Activated CD4-positive, alpha-beta T cell treated with anti-CD3 and anti-CD28 coated beads for 36 hours (primary cell): ENCODE data around the gene MCCC1. TPM values are rescaled to one million over a fixed set of nuclear protein-coding genes. Genes with fewer than 3 reads are reported as not detected.
"Not testable (repeated sequence)": the region's sequence is repeated elsewhere in the genome, so short reads cannot be mapped to it uniquely, and the experiment has no call there.

Experiments used
- ATAC-seq: fragments of 200-7000 bp; cut with Tn5 transposase; one replicate; pipeline ENCODE4 v1.10.0; 2021; ENCODE audit warnings: mild to moderate bottlenecking, moderate library complexity
- CTCF ChIA-PET: fragments of 350-600 bp; sonication (Branson Sonifier 250); formaldehyde crosslinking; loops from one replicate; lab custom pipeline; 2021; ENCODE audit warnings: antibody characterized with exemption; lab: Charles Lee
- POLR2A ChIA-PET: fragments of 350-600 bp; sonication (Branson Sonifier 250); formaldehyde crosslinking; loops from one replicate; lab custom pipeline; 2021; ENCODE audit warnings: antibody characterized with exemption, inconsistent platforms; lab: Charles Lee
- DNase-seq: peaks from one replicate; pipeline ENCODE4 v3.0.0-alpha.2; 2020
- H3K27ac Mint-ChIP-seq: one replicate; pipeline ENCODE4 v1.8.0; 2021; ENCODE audit warnings: mixed read lengths
- H3K27me3 Mint-ChIP-seq: one replicate; pipeline ENCODE4 v1.8.0; 2021; ENCODE audit warnings: mixed read lengths
- H3K36me3 Mint-ChIP-seq: one replicate; pipeline ENCODE4 v1.8.0; 2021; ENCODE audit warnings: low read depth, mixed read lengths
- H3K4me1 Mint-ChIP-seq: one replicate; pipeline ENCODE4 v1.8.0; 2021; ENCODE audit warnings: mixed read lengths
- H3K4me3 Mint-ChIP-seq: one replicate; pipeline ENCODE4 v1.8.0; 2021; ENCODE audit warnings: mild to moderate bottlenecking, moderate library complexity, mixed read lengths
- H3K9me3 Mint-ChIP-seq: one replicate; pipeline ENCODE4 v1.8.0; 2021; ENCODE audit warnings: low read depth, mixed read lengths
- intact Hi-C, 2 experiments: fragments of 100-400 bp; cut with DNase I in 1 of 2; cut with micrococcal nuclease in 1 of 2; formaldehyde crosslinking; loops; one replicate each; pipeline versions ENCODE4 v1.14.2 to v1.15.1; 2022 to 2024; cut with DNase I, micrococcal nuclease
- total RNA-seq, 2 experiments: library from RNA; stranded (reverse); gene quantifications; one replicate each; pipeline ENCODE4 v1.2.3, GENCODE V29; 2021

MCCC1 gene
- total RNA-seq, 2 experiments from 2014 or later = 22.0 to 31.1 TPM

- DNase-seq (no peak), ATAC-seq (peak; percentile 49)
- ChIA-PET POLR2A (no interaction called here), CTCF (no interaction called here)
- intact Hi-C loops = no loop called here
- no peak overlapping the region for H3K4me3 Mint-ChIP-seq
- H3K4me1 Mint-ChIP-seq = no peaks in the 10 kb centered on the region
- H3K9me3 Mint-ChIP-seq = no peaks in the 10 kb centered on the region
- H3K36me3 Mint-ChIP-seq = peaks cover 29% of the 10 kb centered on the region
- H3K27ac Mint-ChIP-seq = no peak overlapping the region
- H3K27me3 Mint-ChIP-seq = no peaks in the 10 kb centered on the region
Observed at GRCh38 chr3:183018421-183019192, 80.7 kb downstream of the MCCC1 start.

GRCh38 chr3:183015185-183015584 is 84.1 kb downstream of the MCCC1 start:
- no peaks in the 10 kb centered on the region for H3K4me1 Mint-ChIP-seq
- DNase-seq (no peak), ATAC-seq (no peak)
- no peak overlapping the region for H3K27ac Mint-ChIP-seq
- ChIA-PET CTCF (no interaction called here), POLR2A (no interaction called here)
- no peaks in the 10 kb centered on the region for H3K27me3 Mint-ChIP-seq
- H3K9me3 Mint-ChIP-seq = no peaks in the 10 kb centered on the region
- peaks cover 21% of the 10 kb centered on the region for H3K36me3 Mint-ChIP-seq
- intact Hi-C loops = no loop called here
- H3K4me3 Mint-ChIP-seq = no peak overlapping the region

- intact Hi-C loops = no loop called here
- Mint-ChIP-seq H3K27me3 (no peaks in the 10 kb centered on the region), H3K9me3 (no peaks in the 10 kb centered on the region), H3K36me3 (peaks cover 15% of the 10 kb centered on the region), H3K27ac (no peak overlapping the region), H3K4me1 (no peaks in the 10 kb centered on the region), H3K4me3 (no peak overlapping the region)
- no peak for ATAC-seq
- POLR2A ChIA-PET = no interaction called here
- no peak for DNase-seq
- CTCF ChIA-PET = no interaction called here
Observed at GRCh38 chr3:183013856-183014255, 85.4 kb downstream of the MCCC1 start.

GRCh38 chr3:183013074-183013473 is 86.2 kb downstream of the MCCC1 start:
- no peaks in the 10 kb centered on the region for H3K4me1 Mint-ChIP-seq
- no peak overlapping the region for H3K4me3 Mint-ChIP-seq
- intact Hi-C loops = no loop called here
- no peak for DNase-seq
- no peaks in the 10 kb centered on the region for H3K9me3 Mint-ChIP-seq
- no peak overlapping the region for H3K27ac Mint-ChIP-seq
- no peaks in the 10 kb centered on the region for H3K27me3 Mint-ChIP-seq
- H3K36me3 Mint-ChIP-seq = peaks cover 13% of the 10 kb centered on the region
- CTCF ChIA-PET = interaction anchor here (0.5 kb wide), 1 partner anchor 82 kb away, joined by 3 read pairs; no protein-coding TSS in a partner anchor
- POLR2A ChIA-PET = no interaction called here
- no peak for ATAC-seq

GRCh38 chr3:183008800-183009199 is 90.5 kb downstream of the MCCC1 start:
- intact Hi-C loops = no loop called here
- Mint-ChIP-seq H3K4me3 (no peak overlapping the region), H3K27me3 (no peaks in the 10 kb centered on the region), H3K27ac (no peak overlapping the region), H3K36me3 (peaks cover 2% of the 10 kb centered on the region), H3K9me3 (no peaks in the 10 kb centered on the region), H3K4me1 (no peaks in the 10 kb centered on the region)
- ChIA-PET CTCF (no interaction called here), POLR2A (no interaction called here)
- no peak for ATAC-seq
- DNase-seq = no peak

- ATAC-seq (no peak), DNase-seq (no peak)
- ChIA-PET CTCF (no interaction called here), POLR2A (no interaction called here)
- H3K4me1 Mint-ChIP-seq = no peaks in the 10 kb centered on the region
- H3K27ac Mint-ChIP-seq = no peak overlapping the region
- H3K4me3 Mint-ChIP-seq = no peak overlapping the region
- H3K36me3 Mint-ChIP-seq = peaks cover 2% of the 10 kb centered on the region
- H3K27me3 Mint-ChIP-seq = no peaks in the 10 kb centered on the region
- H3K9me3 Mint-ChIP-seq = no peaks in the 10 kb centered on the region
- intact Hi-C loops = no loop called here
Observed at GRCh38 chr3:183008303-183008702, 91.0 kb downstream of the MCCC1 start.

GRCh38 chr3:183006396-183007002 is 92.8 kb downstream of the MCCC1 start:
- ChIA-PET POLR2A (no interaction called here), CTCF (interaction anchor here (0.6 kb wide), 1 partner anchor 991 kb away, joined by 3 read pairs; no protein-coding TSS in a partner anchor)
- no peak overlapping the region for H3K27ac Mint-ChIP-seq

GRCh38 chr3:182999767-183000166 is 99.5 kb downstream of the MCCC1 start:
- ChIA-PET POLR2A (no interaction called here), CTCF (no interaction called here)
- Mint-ChIP-seq H3K27ac (no peak overlapping the region), H3K4me1 (no peaks in the 10 kb centered on the region), H3K9me3 (peaks cover 5% of the 10 kb centered on the region), H3K27me3 (no peaks in the 10 kb centered on the region), H3K4me3 (no peak overlapping the region), H3K36me3 (peaks cover 2% of the 10 kb centered on the region)
- no peak for DNase-seq
- intact Hi-C loops = no loop called here
- ATAC-seq = no peak

More at GRCh38 chr3:183006396-183007002, 92.8 kb downstream of the MCCC1 start:
- Mint-ChIP-seq H3K4me3 (no peak overlapping the region), H3K4me1 (no peaks in the 10 kb centered on the region), H3K9me3 (no peaks in the 10 kb centered on the region), H3K27me3 (no peaks in the 10 kb centered on the region), H3K36me3 (peaks cover 3% of the 10 kb centered on the region)
- no peak for ATAC-seq
- intact Hi-C loops = no loop called here
- DNase-seq = no peak

GRCh38 chr3:182993486-182994201 is 105.7 kb downstream of the MCCC1 start:
- H3K4me1 Mint-ChIP-seq, intact Hi-C loops, H3K36me3 Mint-ChIP-seq, H3K27ac Mint-ChIP-seq, H3K9me3 Mint-ChIP-seq, ATAC-seq, H3K4me3 Mint-ChIP-seq, POLR2A ChIA-PET, DNase-seq, H3K27me3 Mint-ChIP-seq: not testable (repeated sequence)
- CTCF ChIA-PET = interaction anchor here (0.6 kb wide), 1 partner anchor 1860 kb away, joined by 3 read pairs; no protein-coding TSS in a partner anchor

- ATAC-seq (no peak), DNase-seq (no peak)
- intact Hi-C loops = loop anchor here in 1 of 2 experiments (10.0 kb wide), 1 partner anchor 295 kb away; no protein-coding TSS in a partner anchor
- CTCF ChIA-PET = interaction anchor here (0.9 kb wide), 2 partner anchors 9 kb away, joined by 3 read pairs; no protein-coding TSS in a partner anchor
- H3K36me3 Mint-ChIP-seq = no peaks in the 10 kb centered on the region
- H3K27me3 Mint-ChIP-seq = no peaks in the 10 kb centered on the region
- H3K4me3 Mint-ChIP-seq = no peak overlapping the region
- H3K9me3 Mint-ChIP-seq = peaks cover 4% of the 10 kb centered on the region
- POLR2A ChIA-PET = interaction anchor here (0.7 kb wide), 1 partner anchor 134 kb away, joined by 4 read pairs; no protein-coding TSS in a partner anchor
- H3K4me1 Mint-ChIP-seq = no peaks in the 10 kb centered on the region
- no peak overlapping the region for H3K27ac Mint-ChIP-seq
Observed at GRCh38 chr3:182989566-182989965, 109.7 kb downstream of the MCCC1 start.

GRCh38 chr3:182986021-182986420 is 113.3 kb downstream of the MCCC1 start:
- CTCF ChIA-PET = no interaction called here
- H3K4me1 Mint-ChIP-seq = no peaks in the 10 kb centered on the region
- ATAC-seq = no peak
- no peak for DNase-seq
- no peak overlapping the region for H3K4me3 Mint-ChIP-seq
- no peak overlapping the region for H3K27ac Mint-ChIP-seq
- POLR2A ChIA-PET = no interaction called here
- intact Hi-C loops = loop anchor here in 1 of 2 experiments (10.0 kb wide), 1 partner anchor 299 kb away; no protein-coding TSS in a partner anchor
- no peaks in the 10 kb centered on the region for H3K36me3 Mint-ChIP-seq
- no peaks in the 10 kb centered on the region for H3K9me3 Mint-ChIP-seq
- H3K27me3 Mint-ChIP-seq = no peaks in the 10 kb centered on the region
